Astrocyte of the cerebellum (primary cell): ENCODE measurements around the gene IGF1R.

Experiments
- DNase-seq: peaks from one replicate; pipeline ENCODE4 v3.0.0-alpha.2; 2011; ENCODE audit warnings: low read depth
- H3K4me3 ChIP-seq: 2 replicates; pipeline ENCODE4 v1.5.1; 2011; ENCODE audit warnings: mild to moderate bottlenecking, low read depth, low read length, moderate library complexity
- CTCF ChIP-seq: IDR thresholded peaks from 2 replicates; pipeline ENCODE4 v1.5.1; 2012; ENCODE audit warnings: low read length, low read depth, moderate library complexity, mild to moderate bottlenecking; ENCODE audit errors: missing control alignments
- in situ Hi-C: cut with HindIII; loops from 2 replicates; pipeline ENCODE4 v1.10.0; 2017; ENCODE audit warnings: low sequenced_read_pairs

The IGF1R gene

GRCh38 chr15:98939311-98940080 lies 291.2 kb downstream of the IGF1R start:
- TF ChIP-seq CTCF: no peak
- no peak overlapping the region for H3K4me3 ChIP-seq
- no peak for DNase-seq
- in situ Hi-C loops: no loop called here

DNA sequence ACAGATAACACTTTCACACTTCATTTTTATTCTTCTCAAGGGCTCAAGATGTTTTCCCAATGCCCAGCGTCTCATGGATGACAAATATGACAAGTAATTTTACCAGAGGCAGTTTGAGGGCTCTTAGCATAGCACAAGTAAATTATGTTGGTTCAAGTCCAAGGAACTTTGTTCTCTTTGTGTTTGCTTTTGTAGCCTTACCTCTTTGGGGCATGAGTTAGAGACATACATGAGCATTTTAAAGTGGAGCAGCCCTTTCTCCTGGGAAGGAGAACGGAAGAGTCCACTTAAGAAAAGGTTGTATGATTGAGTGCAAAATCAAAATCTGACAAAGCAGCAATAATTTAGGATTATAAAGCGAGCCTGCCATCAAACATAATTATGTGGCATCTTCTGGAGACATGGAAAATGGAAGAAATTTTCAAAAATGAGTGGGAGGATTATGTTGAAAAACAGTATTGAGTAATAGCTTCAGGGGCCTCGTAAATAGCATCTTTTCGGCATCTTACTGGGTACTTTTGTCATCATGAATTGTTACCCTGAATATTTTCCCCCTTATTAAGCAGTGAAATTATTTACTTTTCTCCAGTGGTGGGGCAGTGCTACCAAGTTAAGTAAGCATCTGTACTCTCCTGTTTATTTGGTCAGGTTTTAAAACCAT lies 293.4 kb downstream of the IGF1R start:
- H3K4me3 ChIP-seq: no peak overlapping the region
- no peak for DNase-seq
- in situ Hi-C loops: no loop called here
- no peak for TF ChIP-seq CTCF

DNA sequence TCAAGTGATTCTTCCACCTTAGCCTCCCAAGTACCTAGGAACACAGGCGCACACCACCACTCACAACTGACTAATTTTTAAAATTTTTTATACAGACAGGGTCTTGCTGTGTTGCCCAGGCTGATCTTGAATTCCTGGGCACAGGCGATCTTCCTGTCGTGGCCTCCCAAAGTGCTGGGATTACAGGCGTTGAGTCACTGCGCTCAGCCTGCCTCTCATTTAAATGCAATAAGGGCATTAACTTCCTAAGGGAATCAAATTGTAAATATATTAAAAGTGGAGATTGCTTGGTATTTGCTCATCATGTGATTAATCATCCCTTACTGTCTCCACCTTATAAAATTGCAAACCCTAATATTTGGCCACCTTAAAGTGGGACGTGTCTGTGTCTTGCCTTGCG lies 294.1 kb downstream of the IGF1R start:
- in situ Hi-C loops: no loop called here
- no peak for DNase-seq
- TF ChIP-seq CTCF: no peak
- H3K4me3 ChIP-seq: no peak overlapping the region

DNA sequence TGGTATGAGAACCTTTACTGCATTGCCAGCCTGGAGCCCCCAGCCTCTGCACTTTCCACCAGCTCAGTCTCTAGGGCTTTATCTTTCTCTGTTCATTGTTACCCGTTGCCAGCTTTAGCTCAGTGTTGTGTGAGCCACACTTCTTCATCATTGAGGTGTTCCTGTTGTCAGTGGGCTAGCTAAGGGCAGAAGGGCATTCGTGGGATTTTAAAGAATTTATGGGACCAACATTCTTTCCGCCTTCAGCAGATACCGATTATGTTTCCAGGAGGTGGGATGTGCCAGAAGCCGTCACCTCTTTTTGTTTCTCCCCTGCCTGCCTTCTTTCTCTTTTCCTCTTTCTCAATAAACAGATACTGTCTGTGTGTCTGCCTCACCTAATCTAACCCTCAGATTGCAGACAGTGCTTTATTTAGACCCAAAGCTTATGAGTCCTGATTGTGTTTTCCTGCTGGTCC lies 294.7 kb downstream of the IGF1R start:
- in situ Hi-C loops: no loop called here
- no peak for TF ChIP-seq CTCF
- no peak for DNase-seq
- H3K4me3 ChIP-seq: no peak overlapping the region

DNA sequence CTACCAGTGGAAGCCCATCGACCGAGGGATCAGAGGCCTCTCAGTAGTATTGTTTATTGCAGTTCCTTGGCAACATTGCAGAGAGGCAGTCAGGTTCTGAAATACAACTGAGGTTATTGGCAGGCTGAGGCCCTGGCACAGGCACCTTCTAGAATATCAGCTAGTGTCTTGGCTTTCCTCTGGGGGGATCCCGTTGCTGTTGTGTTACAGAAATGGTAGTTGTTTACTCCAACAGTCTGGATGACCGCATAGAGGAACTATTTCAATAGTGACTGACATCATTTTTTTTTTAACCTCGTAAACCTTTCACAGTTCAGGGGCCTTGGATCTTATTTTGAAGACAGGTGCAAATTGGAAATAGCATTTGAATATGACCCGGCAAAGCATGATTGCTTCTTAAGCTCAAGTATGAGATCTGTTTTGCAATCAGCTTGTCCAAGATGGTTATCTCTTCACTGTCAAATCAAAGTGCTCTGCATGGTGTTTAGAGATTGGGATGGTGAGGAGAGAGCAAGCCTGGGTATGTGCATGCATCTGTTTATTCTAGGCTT lies 295.3 kb downstream of the IGF1R start:
- no peak overlapping the region for H3K4me3 ChIP-seq
- TF ChIP-seq CTCF: no peak
- DNase-seq: no peak
- in situ Hi-C loops: no loop called here

DNA sequence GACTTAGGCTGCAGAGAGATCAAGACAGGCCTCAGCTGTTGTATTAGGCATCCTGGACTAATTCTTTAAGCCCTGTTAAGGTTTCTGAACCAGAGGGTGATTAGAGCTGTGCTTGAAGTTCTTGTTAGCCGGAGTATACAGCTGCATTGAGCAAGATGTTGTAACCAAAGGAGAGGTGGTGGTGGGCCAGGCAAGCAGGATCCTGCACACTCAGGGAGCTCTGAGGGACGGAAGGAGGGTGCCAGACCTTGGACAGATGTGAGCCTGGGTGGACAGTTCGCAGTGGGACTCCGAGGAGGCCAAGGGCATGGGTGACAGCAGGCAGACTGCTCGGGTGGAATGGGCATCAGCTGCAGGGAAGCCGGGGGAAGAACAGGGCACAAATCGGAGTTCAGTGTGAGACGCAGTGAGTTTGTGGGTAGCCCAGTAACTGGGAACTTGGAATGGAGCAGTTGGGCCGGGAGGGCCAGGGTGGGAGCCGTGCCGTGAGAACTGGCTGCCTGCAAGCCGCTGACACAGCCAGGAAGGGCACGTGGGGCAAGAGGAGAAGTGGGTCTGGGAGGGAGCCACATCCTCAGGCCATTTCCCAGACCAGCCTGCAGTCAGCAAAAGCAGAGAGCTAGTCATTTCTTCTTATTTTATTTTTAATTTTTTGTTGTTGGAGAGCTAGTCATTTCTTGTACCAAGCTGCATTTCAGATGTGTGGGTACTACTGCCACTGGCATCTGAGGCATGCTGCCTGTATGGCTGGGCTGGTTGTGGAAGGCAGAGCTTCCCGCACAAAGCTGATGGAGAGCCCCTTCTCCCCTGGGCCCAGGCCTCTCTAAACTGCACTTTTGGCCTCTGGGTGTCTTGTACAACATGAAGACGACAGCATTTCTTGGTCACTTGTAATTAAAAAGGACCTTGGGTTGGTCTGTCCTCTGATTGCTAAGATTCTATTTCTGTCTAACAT lies 298.2 kb downstream of the IGF1R start:
- no peak for TF ChIP-seq CTCF
- no peak for DNase-seq
- no peak overlapping the region for H3K4me3 ChIP-seq
- in situ Hi-C loops: loop anchor here (5.0 kb wide), 1 partner anchor 51 kb away; no protein-coding TSS in a partner anchor
